Medulla oblongata (tissue), 1 donor: ENCODE data around the gene GPR152.

ENCODE experiments used
- DNase-seq: peaks from one replicate; pipeline ENCODE4 v3.0.0-alpha.2; 2015; ENCODE audit errors: extremely low spot score

The GPR152 gene

GRCh38 chr11:67452141-67452952 lies at the start of gene GPR152:
TSS of gene GPR152 (minus strand) at chr11:67452729. CDS start at chr11:67452724, 5 bp downstream.
- no peak for DNase-seq

GRCh38 chr11:67501854-67502253 lies 49.3 kb upstream of the GPR152 start:
- no peak for DNase-seq

- no peak for DNase-seq
Observed at GRCh38 chr11:67500831-67501715, 48.5 kb upstream of the GPR152 start.

GRCh38 chr11:67500484-67500821 lies 47.9 kb upstream of the GPR152 start:
- DNase-seq, result no peak

- no peak for DNase-seq
Observed at GRCh38 chr11:67499808-67500483, 47.4 kb upstream of the GPR152 start.

GRCh38 chr11:67498544-67498972 lies 46.0 kb upstream of the GPR152 start:
- DNase-seq, result no peak

- DNase-seq, result no peak
Observed at GRCh38 chr11:67497656-67498291, 45.2 kb upstream of the GPR152 start.

GRCh38 chr11:67496113-67496512 lies 43.6 kb upstream of the GPR152 start:
- DNase-seq, result no peak

- no peak for DNase-seq
Observed at GRCh38 chr11:67495234-67496005, 42.9 kb upstream of the GPR152 start.

- no peak for DNase-seq
Observed at GRCh38 chr11:67494371-67495233, 42.1 kb upstream of the GPR152 start.

GRCh38 chr11:67493548-67494370 lies 41.2 kb upstream of the GPR152 start:
- DNase-seq, result no peak

- DNase-seq, result no peak
Observed at GRCh38 chr11:67492801-67493547, 40.4 kb upstream of the GPR152 start.

- DNase-seq, result no peak
Observed at GRCh38 chr11:67492069-67492727, 39.7 kb upstream of the GPR152 start.

- DNase-seq, result no peak
Observed at GRCh38 chr11:67491276-67492068, 38.9 kb upstream of the GPR152 start.

- DNase-seq, result no peak
Observed at GRCh38 chr11:67490727-67491065, 38.2 kb upstream of the GPR152 start.

GRCh38 chr11:67489885-67490726 lies 37.6 kb upstream of the GPR152 start:
- DNase-seq, result no peak
